Endothelial cell of umbilical vein (primary cell): ENCODE data around the gene FBXO10.

ENCODE experiments used
- CTCF ChIP-seq, 2 donors: IDR thresholded peaks; 1 replicate in 1 of 2; 2 replicates in 1 of 2; pipeline ENCODE4 v1.5.1; 2011; ENCODE audit warnings: low read length in 2 of 2, mild to moderate bottlenecking in 2 of 2, moderate library complexity in 2 of 2, control low read depth in 1 of 2, inconsistent platforms in 1 of 2, low read depth in 1 of 2; ENCODE audit not compliant: insufficient read depth in 1 of 2; ENCODE audit errors: extremely low read depth in 1 of 2
- EZH2 ChIP-seq: IDR thresholded peaks from 2 replicates; pipeline ENCODE4 v1.6.1; 2012; ENCODE audit warnings: borderline replicate concordance, low read depth, mild to moderate bottlenecking, moderate library complexity, low read length, inconsistent platforms; ENCODE audit not compliant: severe bottlenecking
- FOS ChIP-seq: IDR thresholded peaks from 2 replicates; pipeline ENCODE4 v1.6.1; 2011; ENCODE audit warnings: mild to moderate bottlenecking, low read length, moderate library complexity, borderline replicate concordance; ENCODE audit not compliant: insufficient read depth
- JUN ChIP-seq: IDR thresholded peaks from 2 replicates; pipeline ENCODE4 v1.6.1; 2011; ENCODE audit warnings: borderline replicate concordance, low read depth; ENCODE audit not compliant: insufficient read length, insufficient read depth
- POLR2A ChIP-seq: IDR thresholded peaks from 2 replicates; pipeline ENCODE4 v1.6.1; 2012; ENCODE audit warnings: low read depth, mild to moderate bottlenecking, control low read depth, low read length

GRCh38 chr9:37566716-37567115 is 9.5 kb downstream of the FBXO10 start:
- TF ChIP-seq FOS (no peak), CTCF (IDR thresholded peaks at IDR 0.05; ENCODE audit: extremely low read depth in 1 of 2, insufficient read depth in 1 of 2, low read depth in 1 of 2, low read length in 2 of 2) (no peak), POLR2A (no peak), EZH2 (no peak), JUN (no peak)
